Measurements from ENCODE around the gene ARMC5.
"Not testable (repeated sequence)": the region's sequence is repeated elsewhere in the genome, so short reads cannot be mapped to it uniquely, and the experiment has no call there.

The ARMC5 gene

DNA sequence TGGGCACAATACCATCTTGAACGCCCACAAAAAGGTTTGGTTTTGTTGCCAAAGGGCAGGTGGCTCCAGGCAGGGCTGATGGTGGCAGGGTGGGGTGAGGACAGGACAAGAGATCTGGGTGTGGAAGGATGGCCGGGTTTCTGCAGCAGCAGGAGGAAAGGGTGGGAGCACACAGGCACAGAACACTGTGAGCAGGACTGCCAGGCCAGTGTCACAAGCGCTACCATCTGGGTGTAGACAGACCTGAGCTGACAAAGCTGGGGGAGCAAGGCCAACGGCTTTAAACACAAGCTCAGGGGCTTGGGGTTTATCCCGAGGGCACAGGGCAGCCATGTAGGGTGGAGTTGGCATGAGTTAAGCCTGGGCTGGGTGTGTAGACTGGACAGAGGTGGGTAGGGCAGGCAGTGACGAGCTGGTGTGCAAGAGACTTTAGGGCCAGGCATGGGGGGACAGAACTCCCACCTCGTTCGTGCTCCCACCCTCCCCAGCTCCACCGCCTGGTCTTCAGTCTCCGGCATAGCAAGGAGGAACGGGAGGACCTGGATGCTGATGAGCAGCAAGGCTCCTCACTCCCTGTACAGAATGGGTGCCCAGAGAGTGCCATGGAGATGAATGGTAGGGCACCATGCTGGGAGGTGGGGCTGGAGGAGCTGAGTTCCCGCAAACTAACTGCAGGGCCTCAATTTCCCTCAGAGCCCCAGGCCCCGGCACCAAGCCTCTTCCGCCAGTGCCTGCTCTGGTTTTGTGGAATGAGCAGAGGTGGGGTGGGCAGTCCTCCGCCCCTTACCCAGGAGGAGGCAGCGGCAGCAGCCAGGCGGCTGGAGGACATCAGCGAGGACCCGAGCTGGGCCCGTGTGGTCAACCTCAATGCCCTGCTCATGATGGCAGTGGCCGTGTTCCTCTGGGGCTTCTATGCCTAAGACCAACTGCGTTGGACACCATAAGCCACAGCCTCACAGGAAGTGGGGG lies 30.6 kb downstream of the ARMC5 start:
- no peak overlapping the region for H3K27ac ChIP-seq (ENCODE audit: low read depth, low read length, severe bottlenecking)
- H3K36me3 ChIP-seq (ENCODE audit: control insufficient read depth, insufficient read depth, low read length) = peaks cover 26% of the 10 kb centered on the region
- WGBS, 2 experiments (ENCODE audit: insufficient coverage in 2 of 2) = 92 to 96% methylated on average over 16 to 19 of the region's 22 CpGs
- no peak overlapping the region for H3K4me3 ChIP-seq (ENCODE audit: extremely low read depth, insufficient read depth, low read length, poor library complexity, severe bottlenecking)
- H3K4me1 ChIP-seq (ENCODE audit: control insufficient read depth, insufficient read depth, low read length, poor library complexity, severe bottlenecking) = peaks cover 4% of the 10 kb centered on the region
- H3K9me3 ChIP-seq (ENCODE audit: control insufficient read depth, low read length) = no peaks in the 10 kb centered on the region

DNA sequence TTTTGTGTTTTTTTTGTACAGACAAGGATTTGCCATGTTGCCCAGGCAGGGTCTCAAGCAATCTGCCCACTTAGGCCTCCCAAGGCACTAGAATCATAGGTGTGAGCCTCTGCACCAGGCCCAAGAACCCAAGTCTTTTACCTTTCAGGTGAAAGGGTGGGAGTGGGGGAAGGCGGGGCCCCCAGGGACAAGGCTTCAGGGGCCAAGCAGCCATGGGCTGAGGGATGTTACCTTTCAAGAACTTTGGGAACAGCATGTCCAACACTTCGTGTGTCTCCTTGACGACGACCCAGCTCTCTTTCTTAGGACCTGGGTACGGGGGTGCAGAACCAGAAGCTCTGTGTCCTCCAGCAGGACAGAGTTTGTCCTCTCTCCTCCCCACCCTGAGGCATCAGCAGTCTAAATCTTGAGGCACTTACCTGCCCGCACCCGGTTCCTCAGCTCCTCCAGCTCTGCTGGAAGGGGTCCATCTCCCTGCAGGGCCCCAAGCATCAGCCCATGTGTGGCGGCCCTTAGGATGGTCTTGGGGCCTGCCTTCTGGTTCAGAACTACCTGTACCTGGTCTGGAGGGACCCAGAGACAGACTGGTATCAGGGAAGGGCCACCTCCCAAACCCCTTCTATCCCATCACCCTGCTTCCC lies 32.6 kb downstream of the ARMC5 start:
- H3K9me3 ChIP-seq (ENCODE audit: control insufficient read depth, low read length) = no peaks in the 10 kb centered on the region
- H3K36me3 ChIP-seq (ENCODE audit: control insufficient read depth, insufficient read depth, low read length) = peaks cover 41% of the 10 kb centered on the region
- no peak overlapping the region for H3K4me3 ChIP-seq (ENCODE audit: extremely low read depth, insufficient read depth, low read length, poor library complexity, severe bottlenecking)
- no peak overlapping the region for H3K27ac ChIP-seq (ENCODE audit: low read depth, low read length, severe bottlenecking)
- H3K4me1 ChIP-seq (ENCODE audit: control insufficient read depth, insufficient read depth, low read length, poor library complexity, severe bottlenecking) = peaks cover 4% of the 10 kb centered on the region
- 95 to 97% methylated on average over 8 of the region's 8 CpGs for WGBS, 2 experiments (ENCODE audit: insufficient coverage in 2 of 2)

DNA sequence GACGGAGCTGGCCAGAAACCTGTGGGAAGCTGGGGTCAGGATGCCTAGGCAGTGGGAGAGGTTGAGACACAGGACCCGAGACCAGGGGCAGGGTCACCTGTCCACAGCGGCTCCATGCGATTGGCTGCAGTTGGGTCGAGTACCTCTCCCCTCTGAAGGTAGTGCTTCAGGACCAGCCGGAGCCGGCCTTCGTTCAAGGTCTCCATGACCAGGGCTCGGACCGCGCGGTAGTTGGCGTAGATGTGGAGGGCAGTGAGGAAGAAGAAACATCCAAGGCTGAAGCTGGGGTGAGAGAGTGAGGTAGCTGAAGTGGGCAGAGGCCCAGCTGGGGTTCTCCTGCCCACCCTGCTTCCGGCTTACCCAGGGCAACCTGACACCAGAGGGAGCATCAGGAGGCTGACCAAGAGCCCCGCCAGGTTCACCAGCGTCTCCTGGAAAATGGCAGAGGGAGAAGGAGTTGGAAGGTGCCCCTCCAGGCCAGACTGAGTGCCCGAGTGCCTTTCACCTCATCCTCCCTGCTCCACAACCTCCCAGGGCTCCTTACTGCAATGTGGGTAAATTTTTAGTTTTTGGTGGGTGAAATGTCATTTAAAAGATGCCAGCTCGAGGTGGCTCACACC lies 34.3 kb downstream of the ARMC5 start:
- H3K36me3 ChIP-seq (ENCODE audit: control insufficient read depth, insufficient read depth, low read length) = peaks cover 58% of the 10 kb centered on the region
- no peak overlapping the region for H3K27ac ChIP-seq (ENCODE audit: low read depth, low read length, severe bottlenecking)
- WGBS, 2 experiments (ENCODE audit: insufficient coverage in 2 of 2) = 91 to 92% methylated on average over 6 to 17 of the region's 18 CpGs

DNA sequence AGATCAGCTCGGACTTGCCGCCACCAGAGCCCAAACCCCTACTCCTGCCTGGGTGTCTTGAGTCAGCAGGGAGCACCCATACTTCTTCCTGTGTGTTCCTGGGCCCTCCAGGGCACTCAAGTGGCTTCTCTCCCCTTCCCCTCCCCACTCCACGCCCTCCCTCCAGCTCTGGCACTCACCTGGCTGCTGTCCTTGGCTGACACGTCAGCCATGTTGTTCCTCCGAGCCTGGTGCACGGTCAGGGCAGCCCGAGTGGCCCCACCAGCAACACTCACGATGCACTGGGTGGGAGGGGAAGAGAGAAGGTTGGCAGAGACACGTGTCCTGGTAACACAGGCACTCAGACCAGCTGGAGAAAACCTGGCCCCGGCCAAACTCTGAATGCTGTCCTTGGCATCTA lies 37.4 kb downstream of the ARMC5 start:
- WGBS, 2 experiments (ENCODE audit: insufficient coverage in 2 of 2) = 87 to 94% methylated on average over 7 to 8 of the region's 10 CpGs
- H3K36me3 ChIP-seq (ENCODE audit: control insufficient read depth, insufficient read depth, low read length) = peaks cover 71% of the 10 kb centered on the region

More for the DNA sequence above, 34.3 kb downstream of the ARMC5 start:
- no peaks in the 10 kb centered on the region for H3K4me1 ChIP-seq (ENCODE audit: control insufficient read depth, insufficient read depth, low read length, poor library complexity, severe bottlenecking)
- H3K9me3 ChIP-seq (ENCODE audit: control insufficient read depth, low read length) = no peaks in the 10 kb centered on the region
- H3K4me3 ChIP-seq (ENCODE audit: extremely low read depth, insufficient read depth, low read length, poor library complexity, severe bottlenecking) = no peak overlapping the region

DNA sequence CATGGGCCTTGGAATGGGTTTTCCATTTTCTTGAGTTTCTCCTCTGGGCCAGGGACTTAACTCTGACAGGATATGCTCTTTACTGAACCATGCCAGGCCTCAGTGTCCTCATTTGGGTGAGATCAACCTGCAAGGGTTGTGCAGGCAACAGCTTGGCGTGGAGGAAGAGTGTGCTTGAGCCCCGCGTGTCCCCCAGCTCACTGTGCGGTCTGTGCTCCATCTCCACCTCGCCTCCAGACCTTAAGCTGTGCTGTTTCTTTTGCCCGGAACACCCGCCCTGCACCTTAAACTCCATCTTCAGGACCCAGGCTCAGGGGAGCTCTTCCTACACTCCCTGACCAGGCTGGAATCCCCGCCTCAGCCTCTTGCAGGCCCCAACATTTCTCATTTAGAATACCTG lies 39.2 kb downstream of the ARMC5 start:
- H3K36me3 ChIP-seq (ENCODE audit: control insufficient read depth, insufficient read depth, low read length) = peaks cover 60% of the 10 kb centered on the region
- H3K4me3 ChIP-seq (ENCODE audit: extremely low read depth, insufficient read depth, low read length, poor library complexity, severe bottlenecking) = no peak overlapping the region
- H3K4me1 ChIP-seq (ENCODE audit: control insufficient read depth, insufficient read depth, low read length, poor library complexity, severe bottlenecking) = no peaks in the 10 kb centered on the region
- 89 to 93% methylated on average over 6 to 7 of the region's 8 CpGs for WGBS, 2 experiments (ENCODE audit: insufficient coverage in 2 of 2)
- H3K27ac ChIP-seq (ENCODE audit: low read depth, low read length, severe bottlenecking) = no peak overlapping the region
- no peaks in the 10 kb centered on the region for H3K9me3 ChIP-seq (ENCODE audit: control insufficient read depth, low read length)

More for the DNA sequence above, 37.4 kb downstream of the ARMC5 start:
- H3K27ac ChIP-seq (ENCODE audit: low read depth, low read length, severe bottlenecking) = no peak overlapping the region
- no peaks in the 10 kb centered on the region for H3K9me3 ChIP-seq (ENCODE audit: control insufficient read depth, low read length)
- H3K4me1 ChIP-seq (ENCODE audit: control insufficient read depth, insufficient read depth, low read length, poor library complexity, severe bottlenecking) = no peaks in the 10 kb centered on the region
- H3K4me3 ChIP-seq (ENCODE audit: extremely low read depth, insufficient read depth, low read length, poor library complexity, severe bottlenecking) = no peak overlapping the region

DNA sequence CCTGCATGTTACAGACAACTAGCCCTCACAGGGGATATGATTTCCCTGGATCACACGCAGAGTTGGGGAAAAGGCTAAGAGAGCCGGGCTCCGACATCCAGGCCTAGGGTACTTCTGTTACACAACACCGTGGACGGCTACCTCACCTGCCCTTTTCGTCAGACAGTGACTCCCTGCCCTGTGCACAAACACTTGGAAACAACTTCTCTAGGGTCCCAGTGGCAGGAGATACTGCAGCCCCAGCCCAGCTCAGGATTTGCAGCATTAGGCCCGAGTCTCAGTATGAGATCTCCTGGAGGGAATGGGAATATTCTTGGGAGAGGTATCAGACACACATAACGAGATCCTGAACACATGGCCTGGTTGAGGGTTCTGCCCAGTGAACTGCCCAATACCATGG lies 40.6 kb downstream of the ARMC5 start:
- H3K9me3 ChIP-seq (ENCODE audit: control insufficient read depth, low read length) = no peaks in the 10 kb centered on the region
- WGBS, 2 experiments (ENCODE audit: insufficient coverage in 2 of 2) = 93 to 97% methylated on average over 7 to 8 of the region's 8 CpGs
- peaks cover 55% of the 10 kb centered on the region for H3K36me3 ChIP-seq (ENCODE audit: control insufficient read depth, insufficient read depth, low read length)
- H3K27ac ChIP-seq (ENCODE audit: low read depth, low read length, severe bottlenecking) = no peak overlapping the region
- H3K4me3 ChIP-seq (ENCODE audit: extremely low read depth, insufficient read depth, low read length, poor library complexity, severe bottlenecking) = no peak overlapping the region
- H3K4me1 ChIP-seq (ENCODE audit: control insufficient read depth, insufficient read depth, low read length, poor library complexity, severe bottlenecking) = no peaks in the 10 kb centered on the region

DNA sequence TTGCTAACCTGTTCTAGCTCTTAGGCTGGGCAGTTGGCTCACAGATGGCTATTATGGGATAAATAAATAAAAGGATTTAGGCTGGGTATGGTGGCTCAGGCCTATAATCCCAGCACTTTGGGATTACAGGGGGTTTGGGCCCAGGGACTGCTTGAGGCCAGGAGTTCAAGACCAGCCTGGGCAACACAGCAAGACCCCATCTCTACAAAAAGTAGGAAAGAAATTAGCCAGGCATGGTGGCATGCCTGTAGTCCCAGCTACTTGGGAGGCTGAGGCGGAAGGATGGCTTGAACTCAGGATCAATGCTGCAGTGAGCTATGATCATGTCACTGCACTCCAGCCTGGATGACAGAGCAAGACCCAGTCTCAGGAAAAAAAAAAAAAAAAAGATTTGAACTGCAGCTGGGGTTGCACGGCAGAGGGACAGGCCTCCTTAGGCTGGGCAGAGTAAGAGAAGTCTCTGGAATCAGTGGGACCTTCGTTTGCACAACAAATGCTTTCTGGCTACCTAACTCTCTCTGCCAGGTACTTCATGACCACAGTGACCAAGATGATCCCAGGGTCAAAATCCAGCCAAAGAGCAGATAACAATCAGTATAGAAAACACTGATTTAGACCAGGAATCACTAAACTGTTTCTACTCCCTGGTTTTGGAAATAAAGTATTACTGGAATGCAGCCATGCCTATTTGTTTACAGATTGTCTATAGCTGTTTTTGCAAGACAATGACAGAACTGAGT lies 42.1 kb downstream of the ARMC5 start:
- H3K36me3 ChIP-seq (ENCODE audit: control insufficient read depth, insufficient read depth, low read length) = peaks cover 60% of the 10 kb centered on the region
- H3K27ac ChIP-seq (ENCODE audit: low read depth, low read length, severe bottlenecking) = no peak overlapping the region
- H3K4me1 ChIP-seq (ENCODE audit: control insufficient read depth, insufficient read depth, low read length, poor library complexity, severe bottlenecking) = no peaks in the 10 kb centered on the region
- WGBS, 2 experiments (ENCODE audit: insufficient coverage in 2 of 2) = 66 to 75% methylated on average over 2 to 3 of the region's 3 CpGs
- H3K9me3 ChIP-seq (ENCODE audit: control insufficient read depth, low read length) = no peaks in the 10 kb centered on the region
- no peak overlapping the region for H3K4me3 ChIP-seq (ENCODE audit: extremely low read depth, insufficient read depth, low read length, poor library complexity, severe bottlenecking)

DNA sequence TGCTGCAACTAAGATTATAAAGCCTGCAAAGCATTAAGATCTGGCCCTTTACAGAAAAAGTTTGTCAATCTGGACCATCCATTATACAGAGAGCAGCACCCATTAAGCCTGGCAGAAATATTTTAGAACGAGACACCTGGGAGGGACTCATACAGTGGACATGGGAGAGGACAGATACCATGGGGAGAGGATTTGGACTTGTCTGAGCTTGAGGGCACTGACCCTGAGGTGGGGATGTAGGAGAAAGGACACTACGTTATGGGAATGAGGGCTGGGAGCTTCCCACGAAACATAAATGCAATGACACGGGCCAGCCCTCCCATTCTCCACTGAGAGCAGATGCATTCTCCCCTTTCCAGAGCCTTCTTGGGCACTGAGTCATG lies 42.7 kb downstream of the ARMC5 start:
- no peak overlapping the region for H3K27ac ChIP-seq (ENCODE audit: low read depth, low read length, severe bottlenecking)
- no peak overlapping the region for H3K4me3 ChIP-seq (ENCODE audit: extremely low read depth, insufficient read depth, low read length, poor library complexity, severe bottlenecking)
- peaks cover 60% of the 10 kb centered on the region for H3K36me3 ChIP-seq (ENCODE audit: control insufficient read depth, insufficient read depth, low read length)
- no peaks in the 10 kb centered on the region for H3K9me3 ChIP-seq (ENCODE audit: control insufficient read depth, low read length)
- 78 to 90% methylated on average over 3 to 4 of the region's 4 CpGs for WGBS, 2 experiments (ENCODE audit: insufficient coverage in 2 of 2)
- H3K4me1 ChIP-seq (ENCODE audit: control insufficient read depth, insufficient read depth, low read length, poor library complexity, severe bottlenecking) = peaks cover 2% of the 10 kb centered on the region

DNA sequence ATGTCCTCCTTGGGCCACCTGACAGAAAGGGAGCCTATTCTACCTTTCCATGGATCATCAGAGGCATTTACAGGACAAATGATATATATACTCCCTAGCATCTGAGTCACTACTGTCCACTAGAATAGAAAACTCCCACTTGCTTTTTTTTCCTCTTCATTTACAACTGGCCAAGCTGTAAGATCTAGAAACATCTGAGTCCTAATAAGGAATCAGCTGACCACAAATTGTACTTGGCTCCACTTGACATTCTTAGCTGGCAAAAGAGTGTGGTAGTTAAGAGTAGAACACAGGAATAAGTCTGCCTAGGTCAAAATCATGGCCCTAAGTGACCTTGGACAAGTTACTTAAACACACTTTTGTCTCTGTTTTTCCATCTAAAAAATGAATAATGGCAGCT lies 43.7 kb downstream of the ARMC5 start:
- H3K4me3 ChIP-seq (ENCODE audit: extremely low read depth, insufficient read depth, low read length, poor library complexity, severe bottlenecking) = no peak overlapping the region
- no peak overlapping the region for H3K27ac ChIP-seq (ENCODE audit: low read depth, low read length, severe bottlenecking)
- no peaks in the 10 kb centered on the region for H3K9me3 ChIP-seq (ENCODE audit: control insufficient read depth, low read length)
- H3K4me1 ChIP-seq (ENCODE audit: control insufficient read depth, insufficient read depth, low read length, poor library complexity, severe bottlenecking) = peaks cover 6% of the 10 kb centered on the region
- peaks cover 49% of the 10 kb centered on the region for H3K36me3 ChIP-seq (ENCODE audit: control insufficient read depth, insufficient read depth, low read length)

DNA sequence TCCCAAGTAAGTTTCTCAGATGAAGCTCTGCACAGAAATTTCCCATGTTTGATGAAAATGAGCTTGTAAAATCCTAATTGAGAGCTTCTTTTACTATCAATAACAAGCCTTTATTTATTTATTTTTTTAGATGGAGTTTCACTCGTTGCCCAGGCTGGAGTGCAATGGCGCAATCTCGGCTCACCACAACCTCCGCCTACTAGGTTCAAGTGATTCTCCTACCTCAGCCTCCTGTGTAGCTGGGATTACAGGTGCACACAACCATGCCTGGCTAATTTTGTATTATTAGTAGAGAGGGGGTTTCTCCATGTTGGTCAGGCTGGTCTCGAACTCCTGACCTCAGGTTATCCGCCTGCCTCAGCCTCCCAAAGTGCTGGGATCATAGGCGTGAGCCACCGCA lies 44.3 kb downstream of the ARMC5 start:
- WGBS, 2 experiments (ENCODE audit: insufficient coverage in 2 of 2) = 93% methylated on average over 6 of the region's 8 CpGs
- not testable (repeated sequence) for H3K4me1 ChIP-seq (ENCODE audit: control insufficient read depth, insufficient read depth, low read length, poor library complexity, severe bottlenecking); H3K9me3 ChIP-seq (ENCODE audit: control insufficient read depth, low read length)

More for the DNA sequence above, 44.3 kb downstream of the ARMC5 start:
- not testable (repeated sequence) for H3K27ac ChIP-seq (ENCODE audit: low read depth, low read length, severe bottlenecking); H3K4me3 ChIP-seq (ENCODE audit: extremely low read depth, insufficient read depth, low read length, poor library complexity, severe bottlenecking)
- peaks cover 44% of the 10 kb centered on the region for H3K36me3 ChIP-seq (ENCODE audit: control insufficient read depth, insufficient read depth, low read length)
